ENCODE data around the gene ATP10A. TPM values are rescaled to one million over a fixed set of nuclear protein-coding genes. Genes with fewer than 3 reads are reported as not detected.

ATP10A gene
- total and polyA plus RNA-seq, 2 experiments from 2014 or later: 0.75 to 0.77 TPM

GRCh38 chr15:25707656-25708365, 155.3 kb downstream of the ATP10A start:
- Histone ChIP-seq H3K27ac (no peak overlapping the region), H3K36me3 (replicated peaks; ENCODE audit: insufficient read depth, low read depth) (no peaks in the 10 kb centered on the region), H2AFZ (no peak overlapping the region), H3K9me2 (replicated peaks; ENCODE audit: insufficient read depth) (no peaks in the 10 kb centered on the region), H3K79me2 (no peaks in the 10 kb centered on the region), H3K9me3 (ENCODE audit: low read depth) (no peaks in the 10 kb centered on the region), H3K4me1 (ENCODE audit: insufficient read depth) (no peaks in the 10 kb centered on the region), H3K4me3 (no peak overlapping the region), H4K20me1 (ENCODE audit: insufficient read depth, poor library complexity, severe bottlenecking) (no peaks in the 10 kb centered on the region), H3K27me3 (no peaks in the 10 kb centered on the region), H3K4me2 (no peak overlapping the region)
- WGBS (ENCODE audit: low lambda C conversion rate, missing lambda C conversion rate): 87% methylated on average over 27 of the region's 27 CpGs
- DNase-seq (ENCODE audit: low spot score): no peak
- TF ChIP-seq EZH2phosphoT487 (IDR thresholded peaks at IDR 0.05; ENCODE audit: low read depth, severe bottlenecking, unreplicated experiment) (no peak), EZH2 (IDR thresholded peaks at IDR 0.05; ENCODE audit: borderline replicate concordance) (no peak), CTCF (IDR thresholded peaks at IDR 0.05; ENCODE audit: poor library complexity) (no peak)

GRCh38 chr15:25706176-25706955, 156.8 kb downstream of the ATP10A start:
- no peak overlapping the region for H3K4me3 ChIP-seq
- H3K4me2 ChIP-seq: no peak overlapping the region
- H3K79me2 ChIP-seq: no peaks in the 10 kb centered on the region
- DNase-seq (ENCODE audit: low spot score): no peak
- no peaks in the 10 kb centered on the region for H4K20me1 ChIP-seq (ENCODE audit: insufficient read depth, poor library complexity, severe bottlenecking)
- H2AFZ ChIP-seq: no peak overlapping the region
- no peaks in the 10 kb centered on the region for H3K9me3 ChIP-seq (ENCODE audit: low read depth)
- H3K27ac ChIP-seq: no peak overlapping the region
- 87% methylated on average over 20 of the region's 20 CpGs for WGBS (ENCODE audit: low lambda C conversion rate, missing lambda C conversion rate)
- no peaks in the 10 kb centered on the region for H3K9me2 ChIP-seq (replicated peaks; ENCODE audit: insufficient read depth)
- TF ChIP-seq EZH2 (IDR thresholded peaks at IDR 0.05; ENCODE audit: borderline replicate concordance): no peak
- no peak for TF ChIP-seq EZH2phosphoT487 (IDR thresholded peaks at IDR 0.05; ENCODE audit: low read depth, severe bottlenecking, unreplicated experiment)
- no peak for TF ChIP-seq CTCF (IDR thresholded peaks at IDR 0.05; ENCODE audit: poor library complexity)
- no peaks in the 10 kb centered on the region for H3K4me1 ChIP-seq (ENCODE audit: insufficient read depth)
- no peaks in the 10 kb centered on the region for H3K27me3 ChIP-seq
- no peaks in the 10 kb centered on the region for H3K36me3 ChIP-seq (replicated peaks; ENCODE audit: insufficient read depth, low read depth)

- DNase-seq (ENCODE audit: low spot score): no peak
- TF ChIP-seq EZH2 (IDR thresholded peaks at IDR 0.05; ENCODE audit: borderline replicate concordance): no peak
- no peak for TF ChIP-seq CTCF (IDR thresholded peaks at IDR 0.05; ENCODE audit: poor library complexity)
- no peak for TF ChIP-seq EZH2phosphoT487 (IDR thresholded peaks at IDR 0.05; ENCODE audit: low read depth, severe bottlenecking, unreplicated experiment)
- H3K9me2 ChIP-seq (replicated peaks; ENCODE audit: insufficient read depth): no peaks in the 10 kb centered on the region
- no peaks in the 10 kb centered on the region for H4K20me1 ChIP-seq (ENCODE audit: insufficient read depth, poor library complexity, severe bottlenecking)
- no peak overlapping the region for H3K4me3 ChIP-seq
- no peaks in the 10 kb centered on the region for H3K9me3 ChIP-seq (ENCODE audit: low read depth)
- H3K4me2 ChIP-seq: no peak overlapping the region
- H3K36me3 ChIP-seq (replicated peaks; ENCODE audit: insufficient read depth, low read depth): no peaks in the 10 kb centered on the region
- H2AFZ ChIP-seq: no peak overlapping the region
- H3K79me2 ChIP-seq: no peaks in the 10 kb centered on the region
- no peaks in the 10 kb centered on the region for H3K4me1 ChIP-seq (ENCODE audit: insufficient read depth)
- 88% methylated on average over 17 of the region's 17 CpGs for WGBS (ENCODE audit: low lambda C conversion rate, missing lambda C conversion rate)
- H3K27ac ChIP-seq: no peak overlapping the region
- H3K27me3 ChIP-seq: no peaks in the 10 kb centered on the region
Measured at GRCh38 chr15:25705433-25706115, 157.6 kb downstream of the ATP10A start.
